A673 (cell line): ENCODE data around the gene UGP2. TPM values are rescaled to one million over a fixed set of nuclear protein-coding genes. Genes with fewer than 3 reads are reported as not detected.

Experiments
- BruUV-seq: library from RNA; stranded (reverse); fragments of 400-500 nt; replicated peaks from 2 replicates; lab custom pipeline; 2021; lab: Mats Ljungman, UMichigan
- CTCF ChIA-PET: fragments of 300-600 bp; sonication (Branson Sonifier 250); formaldehyde crosslinking; loops from one replicate; lab custom pipeline; 2022; ENCODE audit warnings: antibody characterized with exemption; lab: Charles Lee
- POLR2A ChIA-PET: fragments of 300-600 bp; sonication (Branson Sonifier 250); formaldehyde crosslinking; loops from one replicate; lab custom pipeline; 2022; ENCODE audit warnings: antibody characterized with exemption; ENCODE audit not compliant: low non-redundant PET; lab: Charles Lee
- DNase-seq: peaks from one replicate; pipeline ENCODE4 v3.0.0-alpha.2; 2015; ENCODE audit warnings: low spot score
- H3K27ac ChIP-seq: fragments of 200-600 bp; sonication (generic); 2 replicates; pipeline ENCODE4 v1.5.1; 2016; ENCODE audit warnings: mixed run types, low read depth, mild to moderate bottlenecking, mixed read lengths, antibody characterized with exemption, low read length; ENCODE audit not compliant: poor library complexity, severe bottlenecking
- H3K27me3 ChIP-seq: fragments of 200-600 bp; sonication (generic); replicated peaks from 2 replicates; pipeline ENCODE4 v1.6.1; 2017; ENCODE audit warnings: mixed run types, low read depth, mild to moderate bottlenecking, mixed read lengths, antibody characterized with exemption, low read length; ENCODE audit not compliant: insufficient read depth, poor library complexity
- H3K36me3 ChIP-seq: fragments of 200-600 bp; sonication (generic); 2 replicates; pipeline ENCODE4 v1.6.1; 2016; ENCODE audit warnings: mixed run types, mild to moderate bottlenecking, mixed read lengths, antibody characterized with exemption, low read length; ENCODE audit not compliant: insufficient read depth, poor library complexity, severe bottlenecking
- H3K4me1 ChIP-seq: fragments of 200-600 bp; sonication (generic); 2 replicates; pipeline ENCODE4 v1.6.1; 2017; ENCODE audit warnings: mixed run types, mild to moderate bottlenecking, mixed read lengths, antibody characterized with exemption, low read length; ENCODE audit not compliant: insufficient read depth, poor library complexity, severe bottlenecking
- H3K4me3 ChIP-seq: fragments of 200-600 bp; sonication (generic); 2 replicates; pipeline ENCODE4 v1.5.1; 2016; ENCODE audit warnings: low read depth, mixed run types, mild to moderate bottlenecking, mixed read lengths, low read length; ENCODE audit not compliant: poor library complexity, severe bottlenecking
- H3K9me3 ChIP-seq: fragments of 200-600 bp; sonication (generic); 2 replicates; pipeline ENCODE4 v1.6.1; 2016; ENCODE audit warnings: mixed run types, low read depth, mild to moderate bottlenecking, mixed read lengths, antibody characterized with exemption, low read length; ENCODE audit not compliant: poor library complexity, severe bottlenecking
- EZH2 ChIP-seq: fragments of 200-600 bp; sonication (generic); IDR thresholded peaks from 2 replicates; pipeline ENCODE4 v1.6.1; 2017; ENCODE audit warnings: borderline replicate concordance, low read depth, mild to moderate bottlenecking, mixed read lengths, antibody characterized with exemption, low read length; ENCODE audit not compliant: poor library complexity, severe bottlenecking
- intact Hi-C: fragments of 100-400 bp; cut with micrococcal nuclease; formaldehyde crosslinking; loops from one replicate; pipeline ENCODE4 v1.10.0; 2022; ENCODE audit not compliant: unreplicated experiment
- total RNA-seq: library from RNA; stranded (reverse); gene quantifications from 2 replicates; pipeline ENCODE4 v1.2.3, GENCODE V29; 2021
- TF ChIP-seq, protein P1 (sequence below): fragments of 300-800, 200-600 bp; sonication (generic); conservative IDR thresholded peaks from 2 replicates; pipeline ENCODE4 v1.5.1; 2017; ENCODE audit warnings: low read depth, mild to moderate bottlenecking, antibody characterized with exemption, low read length, moderate library complexity, mixed read lengths

The UGP2 gene
- total RNA-seq, 1 experiment from 2014 or later = 60.3 TPM

DNA sequence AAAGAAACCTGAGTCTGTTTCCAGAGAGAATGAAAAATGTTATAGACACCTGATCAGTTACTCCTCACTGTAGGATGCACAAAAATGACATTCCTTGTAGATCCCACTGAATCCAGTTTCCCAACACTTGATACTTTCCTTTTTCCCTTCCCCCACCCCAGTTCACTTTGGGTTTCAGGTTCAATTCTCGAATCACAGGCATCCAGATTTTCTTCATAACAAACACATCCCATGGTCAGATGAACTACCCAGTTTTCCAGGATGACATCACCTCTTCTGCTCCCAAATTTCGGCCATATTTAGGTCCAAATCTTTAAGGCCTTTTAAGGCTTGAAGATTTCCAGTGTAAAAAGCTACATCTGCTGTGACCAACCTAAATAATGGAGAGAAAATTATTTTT, 51.5 kb downstream of the UGP2 start:
- ChIA-PET POLR2A (no interaction called here), CTCF (no interaction called here)
- no peak overlapping the region for H3K4me3 ChIP-seq
- no peak overlapping the region for H3K27ac ChIP-seq
- H3K36me3 ChIP-seq = peaks cover 43% of the 10 kb centered on the region
- intact Hi-C loops = no loop called here
- TF ChIP-seq, protein P1, sequence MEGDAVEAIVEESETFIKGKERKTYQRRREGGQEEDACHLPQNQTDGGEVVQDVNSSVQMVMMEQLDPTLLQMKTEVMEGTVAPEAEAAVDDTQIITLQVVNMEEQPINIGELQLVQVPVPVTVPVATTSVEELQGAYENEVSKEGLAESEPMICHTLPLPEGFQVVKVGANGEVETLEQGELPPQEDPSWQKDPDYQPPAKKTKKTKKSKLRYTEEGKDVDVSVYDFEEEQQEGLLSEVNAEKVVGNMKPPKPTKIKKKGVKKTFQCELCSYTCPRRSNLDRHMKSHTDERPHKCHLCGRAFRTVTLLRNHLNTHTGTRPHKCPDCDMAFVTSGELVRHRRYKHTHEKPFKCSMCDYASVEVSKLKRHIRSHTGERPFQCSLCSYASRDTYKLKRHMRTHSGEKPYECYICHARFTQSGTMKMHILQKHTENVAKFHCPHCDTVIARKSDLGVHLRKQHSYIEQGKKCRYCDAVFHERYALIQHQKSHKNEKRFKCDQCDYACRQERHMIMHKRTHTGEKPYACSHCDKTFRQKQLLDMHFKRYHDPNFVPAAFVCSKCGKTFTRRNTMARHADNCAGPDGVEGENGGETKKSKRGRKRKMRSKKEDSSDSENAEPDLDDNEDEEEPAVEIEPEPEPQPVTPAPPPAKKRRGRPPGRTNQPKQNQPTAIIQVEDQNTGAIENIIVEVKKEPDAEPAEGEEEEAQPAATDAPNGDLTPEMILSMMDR = no peak
- no peak for TF ChIP-seq EZH2
- no peaks in the 10 kb centered on the region for H3K27me3 ChIP-seq
- no TSS peak for BruUV-seq
- H3K4me1 ChIP-seq = no peaks in the 10 kb centered on the region
- no peaks in the 10 kb centered on the region for H3K9me3 ChIP-seq
- no peak for DNase-seq

GRCh38 chr2:63894167-63894566, 52.5 kb downstream of the UGP2 start:
- TF ChIP-seq, protein P1 = no peak
- no peak for TF ChIP-seq EZH2
- POLR2A ChIA-PET = no interaction called here
- Histone ChIP-seq H3K4me1 (no peaks in the 10 kb centered on the region), H3K36me3 (peaks cover 36% of the 10 kb centered on the region), H3K27ac (no peak overlapping the region), H3K4me3 (no peak overlapping the region), H3K27me3 (no peaks in the 10 kb centered on the region), H3K9me3 (no peaks in the 10 kb centered on the region)
- DNase-seq = no peak
- BruUV-seq = no TSS peak
- intact Hi-C loops = no loop called here
- CTCF ChIA-PET = no interaction called here

DNA sequence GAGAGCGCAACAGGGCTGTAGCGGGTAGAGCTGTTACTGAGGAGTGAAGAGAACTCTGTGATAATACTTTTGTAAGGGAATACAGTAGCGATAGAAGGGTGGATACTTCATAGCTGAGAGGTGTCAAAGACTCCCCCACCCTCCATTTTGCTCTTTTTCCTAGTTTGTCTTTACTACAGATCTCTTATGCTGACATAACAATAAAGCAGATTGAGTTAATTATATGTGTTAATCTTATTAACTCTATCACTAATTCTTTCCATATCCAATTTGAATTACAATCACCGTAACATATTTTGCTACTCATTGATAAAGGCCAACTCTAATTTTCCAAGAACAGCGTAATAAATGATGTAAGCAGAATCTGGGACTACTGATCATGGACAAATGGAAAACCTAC, 57.1 kb downstream of the UGP2 start:
- ChIA-PET CTCF (interaction anchor here (0.5 kb wide), 1 partner anchor 1038 kb away, joined by 3 read pairs; no protein-coding TSS in a partner anchor), POLR2A (no interaction called here)
- Histone ChIP-seq H3K4me3 (no peak overlapping the region), H3K9me3 (peaks cover 17% of the 10 kb centered on the region), H3K4me1 (no peaks in the 10 kb centered on the region), H3K27ac (no peak overlapping the region), H3K36me3 (peaks cover 16% of the 10 kb centered on the region), H3K27me3 (no peaks in the 10 kb centered on the region)
- intact Hi-C loops = no loop called here
- no TSS peak for BruUV-seq
- DNase-seq = no peak
- no peak for TF ChIP-seq EZH2
- TF ChIP-seq, protein P1 = no peak
